Peyer's patch (tissue), 4 donors: ENCODE measurements around the gene MANF. TPM values are rescaled to one million over a fixed set of nuclear protein-coding genes. Genes with fewer than 3 reads are reported as not detected.

Experiments used
- DNase-seq, 3 donors: peaks; one replicate each; pipeline ENCODE4 v3.0.0-alpha.2; 2017 to 2019
- H3K27ac ChIP-seq, 4 donors: fragments of 200-600 bp; sonication (generic); one replicate each; pipeline ENCODE4 v1.5.1; 2016 to 2019
- H3K27me3 ChIP-seq, 2 donors: fragments of 200-600 bp; sonication (generic); one replicate each; pipeline ENCODE4 v1.5.1; 2019
- H3K36me3 ChIP-seq, 3 donors: fragments of 200-600 bp; sonication (generic); one replicate each; pipeline ENCODE4 v1.5.1; 2016 to 2019
- H3K4me1 ChIP-seq, 4 donors: fragments of 200-600 bp; sonication (generic); one replicate each; pipeline ENCODE4 v1.5.1; 2016 to 2019
- H3K4me3 ChIP-seq, 4 donors: fragments of 200-600 bp; sonication (generic); 1 replicate in 3 of 4; 2 replicates in 1 of 4; pipeline ENCODE4 v1.5.1; 2016 to 2019; ENCODE audit warnings: mild to moderate bottlenecking in 1 of 4
- H3K9me3 ChIP-seq, 4 donors: fragments of 200-600 bp; sonication (generic); one replicate each; pipeline ENCODE4 v1.5.1; 2016 to 2019; ENCODE audit warnings: mild to moderate bottlenecking in 1 of 4
- CTCF ChIP-seq, 6 experiments: fragments of 450-650 bp in 4 of 6; fragments of 200-600 bp in 2 of 6; sonication (generic) in 1 of 6; IDR thresholded peaks; one replicate each; pipeline ENCODE4 v1.5.1; 2017 to 2019; ENCODE audit warnings: antibody characterized with exemption in 6 of 6, mild to moderate bottlenecking in 3 of 6, moderate library complexity in 1 of 6
- POLR2A ChIP-seq, 2 donors: fragments of 450-650 bp; IDR thresholded peaks; one replicate each; pipeline ENCODE4 v1.5.1; 2017; ENCODE audit warnings: antibody characterized with exemption in 2 of 2, mild to moderate bottlenecking in 2 of 2, moderate library complexity in 2 of 2
- total RNA-seq, 4 donors: library from RNA; depleted of rRNA; stranded (reverse); fragments of >200 nt; gene quantifications; one replicate each; pipeline ENCODE4 v1.1.0, GENCODE V29; 2016

Gene MANF
- total RNA-seq, 4 donors from 2014 or later: 18.2 to 52.7 (median 26.4) TPM

- Histone ChIP-seq H3K9me3 (no peaks in the 10 kb centered on the region), H3K4me3 (no peak overlapping the region), H3K36me3 (peaks cover 0 to 74% (median 0%) of the 10 kb centered on the region in 3 donors), H3K27ac (no peak overlapping the region), H3K4me1 (peaks cover 0 to 46% (median 16%) of the 10 kb centered on the region in 4 donors), H3K27me3 (no peaks in the 10 kb centered on the region)
- peak in 1 of 3 donors; percentile 34 for DNase-seq
- TF ChIP-seq CTCF (IDR thresholded peaks at IDR 0.05) (no peak), POLR2A (IDR thresholded peaks at IDR 0.05) (no peak)
These were observed 10.6 kb downstream of the MANF start for GRCh38 chr3:51395493-51396213.

- Histone ChIP-seq H3K4me1 (peaks cover 0 to 44% (median 14%) of the 10 kb centered on the region in 4 donors), H3K27ac (no peak overlapping the region)
- TF ChIP-seq POLR2A (IDR thresholded peaks at IDR 0.05): no peak
- no peak for TF ChIP-seq CTCF (IDR thresholded peaks at IDR 0.05)
These were observed 11.3 kb downstream of the MANF start for GRCh38 chr3:51396401-51396800.

GRCh38 chr3:51397392-51397791 lies 12.3 kb downstream of the MANF start:
- DNase-seq: peak in 2 of 3 donors; percentile 10 to 22
- Histone ChIP-seq H3K9me3 (no peaks in the 10 kb centered on the region), H3K36me3 (peaks cover 0 to 87% (median 0%) of the 10 kb centered on the region in 3 donors), H3K27ac (no peak overlapping the region), H3K27me3 (no peaks in the 10 kb centered on the region), H3K4me1 (peaks cover 0 to 37% (median 9%) of the 10 kb centered on the region in 4 donors), H3K4me3 (no peak overlapping the region)
- TF ChIP-seq POLR2A (IDR thresholded peaks at IDR 0.05) (no peak), CTCF (IDR thresholded peaks at IDR 0.05) (no peak)

More at GRCh38 chr3:51396401-51396800, 11.3 kb downstream of the MANF start:
- Histone ChIP-seq H3K36me3 (peaks cover 0 to 82% (median 0%) of the 10 kb centered on the region in 3 donors), H3K4me3 (no peak overlapping the region), H3K27me3 (no peaks in the 10 kb centered on the region), H3K9me3 (no peaks in the 10 kb centered on the region)
- DNase-seq: peak in 1 of 3 donors; percentile 9

GRCh38 chr3:51398595-51399310 lies 13.7 kb downstream of the MANF start:
- no peaks in the 10 kb centered on the region for H3K9me3 ChIP-seq
- DNase-seq: peak in 2 of 3 donors; percentile 10 to 29
- peaks cover 0 to 23% (median 2%) of the 10 kb centered on the region in 4 donors for H3K4me1 ChIP-seq
- H3K36me3 ChIP-seq: peaks cover 0 to 86% (median 0%) of the 10 kb centered on the region in 3 donors
- H3K4me3 ChIP-seq: no peak overlapping the region
- no peaks in the 10 kb centered on the region for H3K27me3 ChIP-seq
- H3K27ac ChIP-seq: no peak overlapping the region
- no peak for TF ChIP-seq CTCF (IDR thresholded peaks at IDR 0.05)

GRCh38 chr3:51400166-51400565 lies 15.1 kb downstream of the MANF start:
- no peak for DNase-seq
- Histone ChIP-seq H3K4me1 (peaks cover 0 to 9% (median 0%) of the 10 kb centered on the region in 4 donors), H3K4me3 (no peak overlapping the region), H3K9me3 (no peaks in the 10 kb centered on the region), H3K27ac (no peak overlapping the region), H3K36me3 (peaks cover 0 to 85% (median 0%) of the 10 kb centered on the region in 3 donors), H3K27me3 (no peaks in the 10 kb centered on the region)
- TF ChIP-seq POLR2A (IDR thresholded peaks at IDR 0.05) (no peak), CTCF (IDR thresholded peaks at IDR 0.05) (no peak)
